Astrocyte (in vitro differentiated cells and primary cell): ENCODE measurements around the gene TRIM26.

Source experiments
- CTCF ChIP-seq: IDR thresholded peaks from 2 replicates; pipeline ENCODE4 v1.5.1; 2011; ENCODE audit warnings: low read depth, mild to moderate bottlenecking, inconsistent platforms, low read length, moderate library complexity; ENCODE audit not compliant: insufficient read depth
- EZH2 ChIP-seq: IDR thresholded peaks from 2 replicates; pipeline ENCODE4 v1.6.1; 2012; ENCODE audit warnings: mild to moderate bottlenecking, low read length, inconsistent platforms; ENCODE audit not compliant: insufficient read depth

GRCh38 chr6:30151580-30151979 is 61.6 kb downstream of the TRIM26 start:
- TF ChIP-seq CTCF (no peak), EZH2 (no peak)
